Body of pancreas (tissue), 4 donors: ENCODE results near the gene IGSF8. TPM values are rescaled to one million over a fixed set of nuclear protein-coding genes. Genes with fewer than 3 reads are reported as not detected.

Experiments
- ATAC-seq: fragments of 150-250 bp; one replicate; pipeline ENCODE4 v1.9.1; 2016
- DNase-seq, 4 donors: peaks; one replicate each; pipeline ENCODE4 v3.0.0-alpha.2; 2019
- H3K27ac ChIP-seq, 4 donors: fragments of 200-600 bp; sonication (generic); 1 replicate in 3 of 4; 2 replicates in 1 of 4; pipeline versions ENCODE4 v1.5.1 to v1.6.1; 2016 to 2019; ENCODE audit warnings: mild to moderate bottlenecking in 1 of 4, mixed read lengths in 1 of 4, moderate library complexity in 1 of 4
- H3K27me3 ChIP-seq, 2 donors: fragments of 200-600 bp; sonication (generic); one replicate each; pipeline ENCODE4 v1.6.0; 2016; ENCODE audit warnings: mild to moderate bottlenecking in 1 of 2
- H3K36me3 ChIP-seq, 2 donors: fragments of 200-600 bp; sonication (generic); replicated peaks in 1 of 2; 2 replicates each; pipeline ENCODE4 v1.5.1; 2016; ENCODE audit warnings: low read depth in 2 of 2; ENCODE audit not compliant: insufficient read depth in 1 of 2
- H3K4me1 ChIP-seq: fragments of 200-600 bp; sonication (generic); one replicate; pipeline ENCODE4 v1.6.0; 2016
- H3K4me3 ChIP-seq, 2 donors: fragments of 200-600 bp; sonication (generic); 1 replicate in 1 of 2; 2 replicates in 1 of 2; pipeline ENCODE4 v1.5.1; 2016 to 2019
- H3K9me3 ChIP-seq, 3 donors: fragments of 200-600 bp; sonication (generic); 1 replicate in 2 of 3; 2 replicates in 1 of 3; pipeline ENCODE4 v1.5.1; 2016
- POLR2A ChIP-seq, 3 donors: fragments of 450-650 bp; IDR thresholded peaks; one replicate each; pipeline ENCODE4 v1.6.1; 2016; ENCODE audit warnings: antibody characterized with exemption in 3 of 3, mild to moderate bottlenecking in 2 of 3
- WGBS, 2 donors: methylation state at CpG; one replicate each; pipeline ENCODE4 v1.1.5; 2017; 5-methylcytosine and 5-hydroxymethylcytosine counted together
- intact Hi-C: fragments of 100-400 bp; cut with DNase I; formaldehyde crosslinking; loops from one replicate; pipeline ENCODE4 v1.15.1; 2023
- total RNA-seq, 2 donors: library from RNA; depleted of rRNA; stranded (reverse); fragments of >200 nt; gene quantifications; one replicate each; pipeline ENCODE4 v1.1.0, GENCODE V29; 2016
- TF ChIP-seq, protein P1 (sequence below), 7 experiments: fragments of 450-650 bp in 4 of 7; fragments of 200-600 bp in 3 of 7; sonication (generic) in 3 of 7; IDR thresholded peaks; one replicate each; pipeline ENCODE4 v1.5.1; 2016 to 2019; ENCODE audit warnings: antibody characterized with exemption in 7 of 7

The IGSF8 gene
- total RNA-seq, 2 donors from 2014 or later, result 18.4 to 46.8 TPM

- ATAC-seq (no peak), DNase-seq (peak in 1 of 4 donors; percentile 51)
- 73 to 78% methylated on average over 7 to 15 of the region's 21 CpGs for WGBS, 2 donors
These were observed 4.7 kb downstream of the IGSF8 start for GRCh38 chr1:160093624-160094290.

DNA sequence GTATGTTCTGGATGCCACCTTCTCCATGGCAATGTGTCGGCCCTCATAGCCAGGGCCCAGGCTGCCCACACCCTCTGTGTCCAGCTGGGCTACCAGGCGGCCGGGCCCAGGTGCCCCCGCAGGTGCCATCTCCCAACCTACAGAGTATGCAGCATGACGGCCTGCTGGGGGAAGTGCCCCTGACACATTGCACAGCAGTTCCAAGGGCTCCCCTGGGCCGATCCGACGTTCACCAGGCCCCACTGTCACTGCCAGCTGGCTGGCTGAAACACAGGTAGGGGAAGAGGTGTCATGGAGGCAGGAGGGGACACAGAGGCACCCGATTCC is 5.4 kb downstream of the IGSF8 start:
- no peaks in the 10 kb centered on the region for H3K27me3 ChIP-seq
- H3K4me1 ChIP-seq, result peaks cover 44% of the 10 kb centered on the region
- no peak overlapping the region for H3K27ac ChIP-seq
- H3K36me3 ChIP-seq, result peaks cover 0 to 8% of the 10 kb centered on the region in 2 donors
- WGBS, 2 donors, result 86 to 87% methylated on average over 4 to 8 of the region's 9 CpGs
- no peaks in the 10 kb centered on the region for H3K9me3 ChIP-seq
- DNase-seq, result no peak
- no peak overlapping the region for H3K4me3 ChIP-seq
- TF ChIP-seq, protein P1, sequence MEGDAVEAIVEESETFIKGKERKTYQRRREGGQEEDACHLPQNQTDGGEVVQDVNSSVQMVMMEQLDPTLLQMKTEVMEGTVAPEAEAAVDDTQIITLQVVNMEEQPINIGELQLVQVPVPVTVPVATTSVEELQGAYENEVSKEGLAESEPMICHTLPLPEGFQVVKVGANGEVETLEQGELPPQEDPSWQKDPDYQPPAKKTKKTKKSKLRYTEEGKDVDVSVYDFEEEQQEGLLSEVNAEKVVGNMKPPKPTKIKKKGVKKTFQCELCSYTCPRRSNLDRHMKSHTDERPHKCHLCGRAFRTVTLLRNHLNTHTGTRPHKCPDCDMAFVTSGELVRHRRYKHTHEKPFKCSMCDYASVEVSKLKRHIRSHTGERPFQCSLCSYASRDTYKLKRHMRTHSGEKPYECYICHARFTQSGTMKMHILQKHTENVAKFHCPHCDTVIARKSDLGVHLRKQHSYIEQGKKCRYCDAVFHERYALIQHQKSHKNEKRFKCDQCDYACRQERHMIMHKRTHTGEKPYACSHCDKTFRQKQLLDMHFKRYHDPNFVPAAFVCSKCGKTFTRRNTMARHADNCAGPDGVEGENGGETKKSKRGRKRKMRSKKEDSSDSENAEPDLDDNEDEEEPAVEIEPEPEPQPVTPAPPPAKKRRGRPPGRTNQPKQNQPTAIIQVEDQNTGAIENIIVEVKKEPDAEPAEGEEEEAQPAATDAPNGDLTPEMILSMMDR (IDR thresholded peaks at IDR 0.05), result no peak
- TF ChIP-seq POLR2A (IDR thresholded peaks at IDR 0.05), result no peak
- no peak for ATAC-seq
- intact Hi-C loops, result no loop called here

More at GRCh38 chr1:160093624-160094290, 4.7 kb downstream of the IGSF8 start:
- Histone ChIP-seq H3K27ac (peak overlapping the region in 1 of 4 donors; percentile 4), H3K4me3 (no peak overlapping the region), H3K27me3 (no peaks in the 10 kb centered on the region), H3K36me3 (peaks cover 0 to 8% of the 10 kb centered on the region in 2 donors), H3K4me1 (peaks cover 44% of the 10 kb centered on the region), H3K9me3 (no peaks in the 10 kb centered on the region)
- TF ChIP-seq, protein P1 (IDR thresholded peaks at IDR 0.05), result no peak
- no peak for TF ChIP-seq POLR2A (IDR thresholded peaks at IDR 0.05)
- intact Hi-C loops, result no loop called here

DNA sequence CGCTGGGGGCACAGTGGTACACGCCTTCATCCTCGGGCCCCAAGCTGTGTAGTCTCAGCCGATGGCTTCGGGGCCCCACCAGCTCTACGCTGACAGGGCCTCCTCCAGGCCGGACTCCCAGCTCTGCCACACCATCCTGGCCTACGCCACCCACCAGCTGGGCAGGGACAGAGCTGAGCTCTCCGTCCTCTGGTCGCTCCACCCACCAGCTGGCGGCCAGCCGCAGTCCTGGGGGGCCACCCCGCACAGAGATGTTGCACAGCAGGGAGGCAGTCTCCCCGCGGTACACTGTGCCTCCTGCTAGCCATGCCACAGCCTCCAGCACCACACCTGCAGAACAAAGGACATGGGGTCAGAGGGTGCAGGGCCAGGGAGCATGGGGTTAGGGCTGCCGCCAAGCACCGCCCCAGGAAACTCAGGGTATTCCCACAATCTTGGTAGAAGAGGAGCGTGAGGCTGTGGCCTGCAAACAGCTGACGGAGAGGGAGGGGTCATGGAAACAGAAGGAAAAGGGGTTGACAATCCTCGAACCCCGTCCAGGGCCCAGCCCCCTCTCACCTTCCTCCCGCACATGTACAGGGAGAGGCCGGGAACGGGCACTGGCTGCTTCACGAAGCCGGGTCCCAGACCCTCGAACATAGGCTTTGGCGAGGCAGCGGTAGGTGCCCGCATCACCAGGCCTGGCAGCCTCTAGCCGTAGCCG is 5.9 kb downstream of the IGSF8 start:
- H3K27me3 ChIP-seq, result no peaks in the 10 kb centered on the region
- H3K36me3 ChIP-seq, result peaks cover 0 to 8% of the 10 kb centered on the region in 2 donors
- no peak overlapping the region for H3K4me3 ChIP-seq
- ATAC-seq, result no peak
- no peak overlapping the region for H3K27ac ChIP-seq
- intact Hi-C loops, result no loop called here
- TF ChIP-seq POLR2A (IDR thresholded peaks at IDR 0.05), result no peak
- TF ChIP-seq, protein P1 (IDR thresholded peaks at IDR 0.05), result no peak
- H3K4me1 ChIP-seq, result peaks cover 39% of the 10 kb centered on the region
- H3K9me3 ChIP-seq, result no peaks in the 10 kb centered on the region
- WGBS, 2 donors, result 92 to 94% methylated on average over 5 to 32 of the region's 32 CpGs
- DNase-seq, result no peak

DNA sequence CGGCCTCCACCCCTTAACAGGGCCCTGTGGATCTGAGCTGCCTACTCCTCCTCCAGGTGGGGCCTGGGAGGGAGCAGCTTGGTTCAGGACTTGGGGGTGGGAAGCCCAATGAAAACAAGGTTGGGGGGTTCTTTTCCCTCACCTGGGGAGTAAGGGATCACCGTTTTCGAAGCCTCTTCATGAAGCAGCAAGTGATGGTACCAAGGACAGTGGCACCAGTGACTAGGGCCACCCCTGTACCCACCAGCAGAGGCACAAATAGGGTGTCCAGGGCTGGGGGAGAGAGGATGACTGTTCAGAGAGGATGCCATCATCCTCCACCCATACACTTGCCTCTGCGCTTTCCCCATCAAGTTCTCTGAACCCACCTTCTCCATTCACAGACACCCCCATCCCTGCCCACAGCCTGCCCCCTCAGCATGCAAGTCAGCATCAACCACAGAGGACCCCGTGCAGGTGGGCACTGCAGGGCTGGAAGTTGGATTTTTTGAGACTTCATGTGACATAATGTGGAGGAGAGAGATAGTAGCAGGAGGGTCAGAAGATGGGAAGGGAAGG is 6.7 kb downstream of the IGSF8 start:
- WGBS, 2 donors, result 91 to 94% methylated on average over 5 of the region's 5 CpGs
- intact Hi-C loops, result no loop called here

More for the DNA sequence above, 6.7 kb downstream of the IGSF8 start:
- peaks cover 31% of the 10 kb centered on the region for H3K4me1 ChIP-seq
- no peak for TF ChIP-seq POLR2A (IDR thresholded peaks at IDR 0.05)
- TF ChIP-seq, protein P1 (IDR thresholded peaks at IDR 0.05), result no peak
- H3K27me3 ChIP-seq, result no peaks in the 10 kb centered on the region
- no peak for ATAC-seq
- H3K4me3 ChIP-seq, result no peak overlapping the region
- H3K36me3 ChIP-seq, result peaks cover 0 to 8% of the 10 kb centered on the region in 2 donors
- no peak overlapping the region for H3K27ac ChIP-seq
- no peak for DNase-seq
- no peaks in the 10 kb centered on the region for H3K9me3 ChIP-seq
